GM23338 (cell line): Measurements from ENCODE around the gene CLEC1B. TPM values are rescaled to one million over a fixed set of nuclear protein-coding genes. Genes with fewer than 3 reads are reported as not detected.

Experiments
- ATAC-seq: fragments of 200-7000 bp; cut with Tn5 transposase; 3 replicates; pipeline ENCODE4 v1.9.1; 2020
- DNase-seq: peaks from one replicate; pipeline ENCODE4 v3.0.0-alpha.2; 2015; ENCODE audit warnings: low spot score
- H2AFZ ChIP-seq: fragments of 200-600 bp; sonication (generic); 2 replicates; pipeline ENCODE4 v1.8.0; 2016; ENCODE audit warnings: antibody characterized with exemption, mild to moderate bottlenecking, moderate library complexity
- H3F3A ChIP-seq: fragments of 200-600 bp; sonication (generic); replicated peaks from 2 replicates; pipeline ENCODE4 v1.8.0; 2017; ENCODE audit warnings: antibody characterized with exemption, mixed run types, low read depth
- H3K27ac ChIP-seq: fragments of 200-600 bp; sonication (generic); 2 replicates; pipeline ENCODE4 v1.6.1; 2016; ENCODE audit warnings: low read depth
- H3K27me3 ChIP-seq: fragments of 200-600 bp; sonication (generic); 2 replicates; pipeline ENCODE4 v1.8.0; 2016; ENCODE audit warnings: mild to moderate bottlenecking, mixed run types, moderate library complexity; ENCODE audit not compliant: insufficient read depth
- H3K36me3 ChIP-seq: fragments of 200-600 bp; sonication (generic); 2 replicates; pipeline ENCODE4 v1.8.0; 2016; ENCODE audit warnings: mild to moderate bottlenecking; ENCODE audit not compliant: insufficient read depth
- H3K4me1 ChIP-seq: fragments of 200-600 bp; sonication (generic); 2 replicates; pipeline ENCODE4 v1.8.0; 2016; ENCODE audit warnings: mild to moderate bottlenecking, moderate library complexity; ENCODE audit not compliant: insufficient read depth
- H3K4me2 ChIP-seq: fragments of 200-600 bp; sonication (generic); 2 replicates; pipeline ENCODE4 v1.7.1; 2017; ENCODE audit warnings: mixed run types
- H3K4me3 ChIP-seq: fragments of 200-600 bp; sonication (generic); 2 replicates; pipeline ENCODE4 v1.6.1; 2016; ENCODE audit warnings: mixed run types
- H3K79me2 ChIP-seq: fragments of 200-600 bp; sonication (generic); replicated peaks from 2 replicates; pipeline ENCODE4 v1.8.0; 2017; ENCODE audit warnings: mild to moderate bottlenecking; ENCODE audit not compliant: insufficient read depth
- H3K9me2 ChIP-seq: fragments of 200-600 bp; sonication (generic); 2 replicates; pipeline ENCODE4 v1.8.0; 2017; ENCODE audit not compliant: insufficient read depth
- H4K20me1 ChIP-seq: fragments of 200-600 bp; sonication (generic); replicated peaks from 2 replicates; pipeline ENCODE4 v1.8.0; 2017; ENCODE audit warnings: mild to moderate bottlenecking; ENCODE audit not compliant: insufficient read depth
- H3K27ac Mint-ChIP-seq: 2 replicates; pipeline ENCODE4 v1.8.0; 2020; ENCODE audit warnings: inconsistent platforms, mild to moderate bottlenecking, moderate library complexity, mixed read lengths
- H3K27me3 Mint-ChIP-seq: 3 replicates; pipeline ENCODE4 v1.8.0; 2022; ENCODE audit warnings: low read depth, mild to moderate bottlenecking, moderate library complexity, mixed read lengths, inconsistent platforms; ENCODE audit not compliant: insufficient read depth, poor library complexity
- H3K36me3 Mint-ChIP-seq: 3 replicates; pipeline ENCODE4 v1.8.0; 2021; ENCODE audit warnings: low read depth, mild to moderate bottlenecking, inconsistent platforms, moderate library complexity, mixed read lengths
- H3K4me1 Mint-ChIP-seq: 3 replicates; pipeline ENCODE4 v1.8.0; 2020; ENCODE audit warnings: mild to moderate bottlenecking, inconsistent platforms, mixed read lengths
- H3K4me3 Mint-ChIP-seq: 3 replicates; pipeline ENCODE4 v1.8.0; 2021; ENCODE audit warnings: moderate library complexity, mild to moderate bottlenecking, inconsistent platforms, mixed read lengths
- H3K9me3 Mint-ChIP-seq: 3 replicates; pipeline ENCODE4 v1.8.0; 2020; ENCODE audit warnings: moderate library complexity, mild to moderate bottlenecking, inconsistent platforms, mixed read lengths
- CREB1 ChIP-seq: fragments of 250-450 bp; sonication (Bioruptor Pico); IDR thresholded peaks from 2 replicates; pipeline ENCODE4 v1.5.0; 2020; ENCODE audit warnings: low read depth, mild to moderate bottlenecking, moderate library complexity
- CTCF ChIP-seq, 2 experiments: fragments of 200-600 bp in 1 of 2; sonication (generic) in 1 of 2; conservative IDR thresholded peaks; 2 replicates each; pipeline versions ENCODE4 v1.5.1 to v1.6.1; 2016 to 2017; ENCODE audit warnings: antibody characterized with exemption in 2 of 2, low read depth in 2 of 2, mild to moderate bottlenecking in 2 of 2, moderate library complexity in 1 of 2
- ETS1 ChIP-seq: IDR thresholded peaks from 2 replicates; pipeline ENCODE4 v1.6.1; 2016; ENCODE audit warnings: antibody characterized with exemption
- EZH2 ChIP-seq: fragments of 200-600 bp; sonication (generic); IDR thresholded peaks from one replicate; pipeline ENCODE4 v1.8.0; 2017; ENCODE audit warnings: antibody characterized with exemption, mild to moderate bottlenecking, low read depth; ENCODE audit not compliant: unreplicated experiment
- EZH2phosphoT487 ChIP-seq: fragments of 200-600 bp; sonication (generic); IDR thresholded peaks from one replicate; pipeline ENCODE4 v1.8.1; 2018; ENCODE audit warnings: antibody characterized with exemption; ENCODE audit not compliant: unreplicated experiment
- JUNB ChIP-seq: IDR thresholded peaks from one replicate; pipeline ENCODE4 v1.6.1; 2016; ENCODE audit warnings: antibody characterized with exemption; ENCODE audit not compliant: unreplicated experiment
- NANOG ChIP-seq: IDR thresholded peaks from 2 replicates; pipeline ENCODE4 v1.6.1; 2016; ENCODE audit warnings: antibody characterized with exemption, borderline replicate concordance
- POLR2AphosphoS5 ChIP-seq: IDR thresholded peaks from 2 replicates; pipeline ENCODE4 v1.6.1; 2016; ENCODE audit warnings: antibody characterized with exemption, low read depth
- REST ChIP-seq: IDR thresholded peaks from one replicate; pipeline ENCODE4 v1.6.1; 2018; ENCODE audit warnings: antibody characterized with exemption; ENCODE audit not compliant: unreplicated experiment
- STAT1 ChIP-seq: IDR thresholded peaks from one replicate; pipeline ENCODE4 v1.6.1; 2016; ENCODE audit warnings: antibody characterized with exemption; ENCODE audit not compliant: unreplicated experiment
- ZNF114 ChIP-seq: fragments of 250-450 bp; sonication (Bioruptor Pico); IDR thresholded peaks from 2 replicates; pipeline ENCODE4 v1.5.0; 2020; ENCODE audit warnings: mild to moderate bottlenecking, moderate library complexity
- ZNF331 ChIP-seq: fragments of 250-450 bp; sonication (Bioruptor Pico); IDR thresholded peaks from 2 replicates; pipeline ENCODE4 v1.5.0; 2020; ENCODE audit warnings: low read depth, mild to moderate bottlenecking, moderate library complexity
- ZNF462 ChIP-seq: fragments of 250-450 bp; sonication (Bioruptor Pico); IDR thresholded peaks from 2 replicates; pipeline ENCODE4 v1.5.0; 2020; ENCODE audit warnings: mild to moderate bottlenecking, moderate library complexity
- polyA plus RNA-seq: library from polyadenylated mRNA; unstranded; fragments of >200 nt; fragmentation: Nextera tagmentation; extraction: Ambion mirVana; gene quantifications from 2 replicates; pipeline ENCODE4 v1.2.1, GENCODE V29; 2016
- total RNA-seq: library from RNA; depleted of rRNA; stranded (reverse); fragments of >200 nt; shearing (Covaris generic); gene quantifications from 2 replicates; pipeline ENCODE4 v1.2.3, GENCODE V29; 2014

CLEC1B gene
- total and polyA plus RNA-seq, 2 experiments from 2014 or later = not detected

GRCh38 chr12:10042167-10042566 is 43.2 kb upstream of the CLEC1B start:
- H3K36me3 ChIP-seq = no peaks in the 10 kb centered on the region
- H3K36me3 Mint-ChIP-seq = no peaks in the 10 kb centered on the region
- no peaks in the 10 kb centered on the region for H4K20me1 ChIP-seq
- H3K9me2 ChIP-seq = no peaks in the 10 kb centered on the region
- H3K27me3 Mint-ChIP-seq = peaks cover 2% of the 10 kb centered on the region
- H3K4me3 ChIP-seq = no peak overlapping the region
- H3K9me3 Mint-ChIP-seq = no peaks in the 10 kb centered on the region
- no peak for ATAC-seq
- no peak overlapping the region for H3K27ac ChIP-seq
- no peak overlapping the region for H3K4me2 ChIP-seq
- H3K4me1 ChIP-seq = no peaks in the 10 kb centered on the region
- no peak overlapping the region for H3K27ac Mint-ChIP-seq
- no peaks in the 10 kb centered on the region for H3K4me1 Mint-ChIP-seq
- H3K4me3 Mint-ChIP-seq = no peak overlapping the region
- no peaks in the 10 kb centered on the region for H3K27me3 ChIP-seq
- no peaks in the 10 kb centered on the region for H3F3A ChIP-seq
- no peak for DNase-seq
- TF ChIP-seq EZH2 = no peak
- no peak for TF ChIP-seq CREB1 (CRISPR knock-in tag)
- TF ChIP-seq ETS1 = no peak
- no peak for TF ChIP-seq POLR2AphosphoS5
- no peak for TF ChIP-seq EZH2phosphoT487
- no peak for TF ChIP-seq ZNF331 (CRISPR knock-in tag)
- TF ChIP-seq ZNF462 (CRISPR knock-in tag) = no peak
- no peak for TF ChIP-seq NANOG
- TF ChIP-seq JUNB = no peak
- no peak for TF ChIP-seq REST
- TF ChIP-seq CTCF (conservative IDR thresholded peaks at IDR 0.05; ENCODE audit: low read depth in 2 of 2) = no peak
- no peak for TF ChIP-seq STAT1
- TF ChIP-seq ZNF114 (CRISPR knock-in tag) = no peak
- H3K79me2 ChIP-seq = no peaks in the 10 kb centered on the region
- H2AFZ ChIP-seq = no peak overlapping the region
